Breast epithelium (tissue), 4 donors: Measurements from ENCODE around the gene ARCN1. TPM values are rescaled to one million over a fixed set of nuclear protein-coding genes. Genes with fewer than 3 reads are reported as not detected.

Experiments
- DNase-seq, 2 donors: peaks; one replicate each; pipeline ENCODE4 v3.0.0-alpha.2; 2019; ENCODE audit warnings: low spot score in 2 of 2
- H3K27ac ChIP-seq, 2 donors: fragments of 200-600 bp; sonication (generic) in 1 of 2; one replicate each; pipeline ENCODE4 v1.5.1; 2016 to 2019; ENCODE audit warnings: mild to moderate bottlenecking in 1 of 2
- H3K27me3 ChIP-seq, 2 donors: fragments of 200-600 bp; sonication (generic) in 1 of 2; one replicate each; pipeline versions ENCODE4 v1.5.1 to v1.6.0; 2017 to 2019; ENCODE audit warnings: control low read depth in 1 of 2, mild to moderate bottlenecking in 1 of 2
- H3K36me3 ChIP-seq: fragments of 200-600 bp; one replicate; pipeline ENCODE4 v1.5.1; 2019
- H3K4me1 ChIP-seq, 2 donors: fragments of 200-600 bp; sonication (generic); one replicate each; pipeline ENCODE4 v1.5.1; 2016 to 2019; ENCODE audit warnings: control low read depth in 1 of 2
- H3K4me3 ChIP-seq, 3 donors: fragments of 200-600 bp; sonication (generic); 1 replicate in 2 of 3; 2 replicates in 1 of 3; pipeline ENCODE4 v1.5.1; 2016 to 2019; ENCODE audit warnings: mild to moderate bottlenecking in 3 of 3, moderate library complexity in 2 of 3
- H3K9me3 ChIP-seq, 2 donors: fragments of 200-600 bp; sonication (generic) in 1 of 2; one replicate each; pipeline ENCODE4 v1.5.1; 2016 to 2019; ENCODE audit warnings: control low read depth in 1 of 2
- CTCF ChIP-seq, 3 donors: fragments of 450-650 bp; IDR thresholded peaks; one replicate each; pipeline ENCODE4 v1.5.1; 2016 to 2017; ENCODE audit warnings: antibody characterized with exemption in 3 of 3, mild to moderate bottlenecking in 3 of 3, moderate library complexity in 3 of 3
- POLR2A ChIP-seq: fragments of 450-650 bp; IDR thresholded peaks from one replicate; pipeline ENCODE4 v1.6.1; 2016; ENCODE audit warnings: antibody characterized with exemption, mild to moderate bottlenecking, moderate library complexity
- POLR2AphosphoS5 ChIP-seq, 3 donors: sonication (generic); formaldehyde crosslinking; IDR thresholded peaks; one replicate each; pipeline ENCODE4 v1.6.1; 2017; ENCODE audit warnings: antibody characterized with exemption in 3 of 3
- intact Hi-C: fragments of 100-400 bp; cut with DNase I; formaldehyde crosslinking; loops from one replicate; pipeline ENCODE4 v1.15.1; 2023; ENCODE audit warnings: low total_unique reads
- total RNA-seq, 3 donors: library from RNA; depleted of rRNA; stranded (reverse); fragments of >200 nt; gene quantifications; one replicate each; pipeline ENCODE4 v1.1.0, GENCODE V29; 2016

Gene ARCN1
- total RNA-seq, 3 donors from 2014 or later = 94.1 to 99.1 (median 98.6) TPM

GRCh38 chr11:118606157-118606843, 34.1 kb downstream of the ARCN1 start:
- no peaks in the 10 kb centered on the region for H3K9me3 ChIP-seq
- intact Hi-C loops = no loop called here
- H3K36me3 ChIP-seq = no peaks in the 10 kb centered on the region
- TF ChIP-seq POLR2A (no peak), POLR2AphosphoS5 (IDR thresholded peaks at IDR 0.05) (no peak), CTCF (IDR thresholded peaks at IDR 0.05) (no peak)
- no peak for DNase-seq
- H3K27ac ChIP-seq = peak overlapping the region; percentile 40 to 94
- peaks cover 0 to 6% of the 10 kb centered on the region in 2 donors for H3K4me1 ChIP-seq
- peak overlapping the region in 1 of 3 donors; percentile 79 for H3K4me3 ChIP-seq
- H3K27me3 ChIP-seq = peaks cover 0 to 6% of the 10 kb centered on the region in 2 donors

GRCh38 chr11:118606844-118607228, 34.6 kb downstream of the ARCN1 start:
- no peak for DNase-seq

GRCh38 chr11:118607401-118608359, 35.5 kb downstream of the ARCN1 start, which contains the start of gene PHLDB1:
Gene PHLDB1 (plus strand): TSS chr11:118607615. CDS start chr11:118613837, 6,222 bp downstream.
- Histone ChIP-seq H3K36me3 (no peaks in the 10 kb centered on the region), H3K27me3 (peaks cover 0 to 6% of the 10 kb centered on the region in 2 donors), H3K4me1 (peaks cover 0 to 12% of the 10 kb centered on the region in 2 donors), H3K4me3 (peak within 1 kb of the TSS; percentile 72 to 79 (median 78)), H3K27ac (peak within 1 kb of the TSS; percentile 92 to 94), H3K9me3 (no peaks in the 10 kb centered on the region)
- intact Hi-C loops = no loop called here
- TF ChIP-seq CTCF (IDR thresholded peaks at IDR 0.05) = peak in 2 of 3 donors; percentile 26 to 45
- TF ChIP-seq POLR2A = no peak
- TF ChIP-seq POLR2AphosphoS5 (IDR thresholded peaks at IDR 0.05) = no peak
- DNase-seq = no peak

More at GRCh38 chr11:118606844-118607228, 34.6 kb downstream of the ARCN1 start:
- Histone ChIP-seq H3K36me3 (no peaks in the 10 kb centered on the region), H3K4me3 (peak overlapping the region in 1 of 3 donors; percentile 79), H3K27me3 (peaks cover 0 to 6% of the 10 kb centered on the region in 2 donors), H3K4me1 (peaks cover 0 to 6% of the 10 kb centered on the region in 2 donors), H3K9me3 (no peaks in the 10 kb centered on the region), H3K27ac (peak overlapping the region; percentile 40 to 94)
- TF ChIP-seq POLR2A = no peak
- intact Hi-C loops = no loop called here

GRCh38 chr11:118608360-118609227, 36.4 kb downstream of the ARCN1 start:
- DNase-seq = no peak
- peak overlapping the region; percentile 92 to 94 for H3K27ac ChIP-seq
- H3K27me3 ChIP-seq = peaks cover 0 to 6% of the 10 kb centered on the region in 2 donors
- no peaks in the 10 kb centered on the region for H3K9me3 ChIP-seq
- TF ChIP-seq POLR2AphosphoS5 (IDR thresholded peaks at IDR 0.05) = peak in 2 of 3 donors; percentile 49 to 61
- no peak for TF ChIP-seq CTCF (IDR thresholded peaks at IDR 0.05)
- peak overlapping the region; percentile 72 to 79 (median 78) for H3K4me3 ChIP-seq
- H3K36me3 ChIP-seq = no peaks in the 10 kb centered on the region
- H3K4me1 ChIP-seq = peaks cover 0 to 13% of the 10 kb centered on the region in 2 donors
- intact Hi-C loops = no loop called here
